Fibroblast of the aortic adventitia (primary cell): Measurements from ENCODE around the gene VKORC1. TPM values are rescaled to one million over a fixed set of nuclear protein-coding genes. Genes with fewer than 3 reads are reported as not detected.
"Not testable (repeated sequence)": the region's sequence is repeated elsewhere in the genome, so short reads cannot be mapped to it uniquely, and the experiment has no call there.

Experiments used
- DNase-seq: peaks from one replicate; pipeline ENCODE4 v3.0.0-alpha.2; 2010; ENCODE audit warnings: low read depth
- H3K4me3 ChIP-seq: 2 replicates; pipeline ENCODE4 v1.5.1; 2011; ENCODE audit warnings: low read depth, mild to moderate bottlenecking, control low read depth, low read length, moderate library complexity
- CTCF ChIP-seq: IDR thresholded peaks from 2 replicates; pipeline ENCODE4 v1.5.1; 2011; ENCODE audit warnings: mild to moderate bottlenecking, low read length, control low read depth, inconsistent platforms; ENCODE audit not compliant: insufficient read depth
- total RNA-seq: library from RNA; depleted of rRNA; stranded (reverse); fragments of >200 nt; gene quantifications from 2 replicates; pipeline ENCODE4 v1.2.3, GENCODE V29; 2012; ENCODE audit warnings: low replicate concordance

The VKORC1 gene
- total RNA-seq = 56.3 and 146 TPM in 2 replicates

DNA sequence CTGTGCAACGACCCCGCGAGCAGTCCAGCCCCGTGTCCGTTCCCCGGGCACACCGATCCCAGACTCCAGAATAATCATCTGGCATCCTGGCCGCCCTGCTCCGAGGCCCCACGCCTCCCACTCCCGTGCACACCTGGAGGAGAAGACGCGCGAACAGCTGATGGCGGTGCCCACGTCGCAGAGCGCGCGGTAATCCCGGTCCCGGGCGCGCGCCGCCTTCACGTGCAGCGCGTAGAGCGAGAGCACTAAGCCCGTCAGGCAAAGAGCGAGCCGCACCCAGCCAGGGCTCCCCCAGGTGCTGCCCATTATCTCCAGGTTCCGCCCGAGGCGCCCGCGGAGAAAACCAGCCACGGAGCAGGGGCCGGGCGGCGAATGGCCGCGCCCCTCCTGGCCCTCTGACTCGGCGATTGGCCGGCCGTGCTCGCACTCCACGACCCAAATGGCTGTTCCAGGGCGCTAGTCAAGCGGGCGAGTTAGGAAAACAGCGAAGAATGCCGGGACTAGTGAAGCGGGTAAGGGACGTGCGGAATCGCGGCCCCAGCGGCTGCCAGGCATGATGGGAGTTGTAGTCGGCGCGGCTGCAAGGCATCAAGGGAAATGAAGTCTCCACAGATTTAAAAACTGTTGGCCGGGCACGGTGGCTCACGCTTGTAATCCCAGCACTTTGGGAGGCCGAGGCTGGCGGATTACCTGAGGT, at the start of gene VKORC1:
TSS of gene VKORC1 (minus strand) at position 374 of the 697 bp plus-strand sequence. CDS start at position 306, 68 bp downstream.
- DNase-seq = peak; percentile 97
- TF ChIP-seq CTCF = no peak
- peak within 1 kb of the TSS; percentile 94 for H3K4me3 ChIP-seq

DNA sequence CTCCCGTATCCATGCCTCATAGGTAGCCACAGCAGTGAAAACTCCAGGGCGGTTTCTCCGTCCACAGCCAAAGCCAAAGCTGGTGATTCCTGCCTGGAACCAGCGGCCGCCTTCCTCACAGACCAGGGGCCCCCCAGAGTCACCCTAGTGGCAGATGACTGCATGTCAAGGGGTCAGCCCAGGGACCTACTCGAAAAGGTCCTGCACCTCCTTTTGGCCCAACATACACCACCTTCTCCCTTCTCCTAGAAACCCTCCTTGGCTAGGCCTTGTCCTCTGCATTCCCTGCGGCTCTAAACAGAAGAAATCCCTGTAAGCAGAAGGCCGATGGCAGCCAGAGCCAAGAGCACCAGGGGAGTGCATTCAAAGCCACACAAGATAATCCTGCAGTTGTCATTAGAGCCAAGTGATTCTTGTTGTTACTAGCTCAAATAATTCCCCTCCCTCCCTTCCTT, 49.1 kb upstream of the VKORC1 start:
- H3K4me3 ChIP-seq = no peak overlapping the region
- no peak for TF ChIP-seq CTCF
- DNase-seq = no peak

- DNase-seq = no peak
- peak overlapping the region; percentile 60 for H3K4me3 ChIP-seq
- TF ChIP-seq CTCF = no peak
Observed at GRCh38 chr16:31143011-31143693, 48.6 kb upstream of the VKORC1 start.

- peak; percentile 89 for TF ChIP-seq CTCF
- DNase-seq = peak; percentile 98
- H3K4me3 ChIP-seq = peak overlapping the region; percentile 60
Observed at GRCh38 chr16:31142109-31143010, 47.8 kb upstream of the VKORC1 start.

- peak overlapping the region; percentile 53 for H3K4me3 ChIP-seq
- TF ChIP-seq CTCF = no peak
Observed at GRCh38 chr16:31141489-31142108, 47.0 kb upstream of the VKORC1 start.

DNA sequence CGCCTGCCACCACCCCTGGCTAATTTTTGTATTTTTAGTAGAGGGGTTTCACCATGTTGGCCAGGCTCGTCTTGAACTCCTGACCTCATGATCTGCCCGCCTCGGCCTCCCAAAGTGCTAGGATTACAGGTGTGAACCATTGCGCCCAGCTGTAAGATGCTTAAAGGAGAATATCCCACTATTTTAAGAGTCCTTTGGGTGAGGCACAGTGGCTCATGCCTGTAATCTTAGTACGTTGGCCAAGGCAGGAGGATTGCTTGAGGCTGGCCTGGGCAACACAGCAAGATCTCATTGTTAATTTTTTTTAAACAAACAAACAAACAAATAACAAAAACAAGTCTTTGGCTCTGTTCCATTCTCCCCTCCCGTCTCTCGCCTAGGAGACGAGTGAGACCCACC, 46.5 kb upstream of the VKORC1 start:
- peak overlapping the region; percentile 53 for H3K4me3 ChIP-seq
- DNase-seq = not testable (repeated sequence)

More at GRCh38 chr16:31141489-31142108, 47.0 kb upstream of the VKORC1 start:
- DNase-seq = no peak
